T47D (cell line): ENCODE measurements around the gene SVOPL.
A peak's percentile ranks its signal among the peaks of the same experiment; 100 is the strongest.
"Not testable (repeated sequence)": the region's sequence is repeated elsewhere in the genome, so short reads cannot be mapped to it uniquely, and the experiment has no call there.

Experiments used
- DNase-seq, 2 experiments: peaks; one replicate each; pipeline versions ENCODE4 v3.0.0 to v3.0.0-alpha.2; 2011 to 2012; ENCODE audit warnings: low read depth in 1 of 2, low spot score in 1 of 2
- JUND ChIP-seq: IDR thresholded peaks from 2 replicates; pipeline ENCODE4 v1.6.1; 2012; ENCODE audit warnings: low read depth
- in situ Hi-C: cut with HindIII; loops from 2 replicates; pipeline ENCODE4 v1.10.0; 2016; ENCODE audit warnings: low sequenced_read_pairs, low pct_unique_long_range_greater_than_20kb

Gene SVOPL

DNA sequence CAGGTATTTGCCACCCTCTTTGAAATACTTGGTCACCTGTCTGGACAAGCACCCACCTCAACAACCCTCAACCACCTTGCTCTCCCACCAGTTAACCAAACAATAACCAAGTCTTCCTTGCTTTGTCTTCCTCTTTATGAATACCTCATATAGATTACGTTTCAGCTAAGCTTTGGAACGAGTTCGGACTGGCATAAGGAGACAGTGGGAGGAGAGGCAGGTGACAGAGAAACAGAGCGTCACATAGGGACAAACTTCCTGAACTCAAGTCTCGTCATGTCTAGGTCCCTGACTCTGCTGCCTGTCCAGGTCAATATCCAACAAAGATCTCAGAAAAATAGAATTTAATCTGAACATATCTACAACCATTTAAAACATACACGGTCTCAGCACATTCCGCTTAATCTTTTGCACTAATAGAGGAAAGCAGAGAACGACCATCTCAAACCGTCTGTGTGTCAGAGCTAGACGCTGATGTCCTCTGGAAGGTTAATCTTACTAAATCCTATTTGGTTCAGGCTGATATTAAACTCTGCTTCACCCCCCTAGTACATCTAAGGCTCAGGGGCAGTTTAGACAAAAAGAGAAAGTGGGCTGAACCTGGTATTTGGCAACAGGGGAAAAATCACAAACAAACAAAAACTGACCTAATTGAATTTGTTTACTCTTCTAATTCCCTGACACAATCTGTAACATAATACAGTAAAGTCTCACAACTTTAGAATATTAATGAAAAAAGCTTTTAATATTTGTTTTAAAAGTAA, 26.4 kb upstream of the SVOPL start:
- no peak for TF ChIP-seq JUND
- DNase-seq, result no peak
- in situ Hi-C loops, result no loop called here

DNA sequence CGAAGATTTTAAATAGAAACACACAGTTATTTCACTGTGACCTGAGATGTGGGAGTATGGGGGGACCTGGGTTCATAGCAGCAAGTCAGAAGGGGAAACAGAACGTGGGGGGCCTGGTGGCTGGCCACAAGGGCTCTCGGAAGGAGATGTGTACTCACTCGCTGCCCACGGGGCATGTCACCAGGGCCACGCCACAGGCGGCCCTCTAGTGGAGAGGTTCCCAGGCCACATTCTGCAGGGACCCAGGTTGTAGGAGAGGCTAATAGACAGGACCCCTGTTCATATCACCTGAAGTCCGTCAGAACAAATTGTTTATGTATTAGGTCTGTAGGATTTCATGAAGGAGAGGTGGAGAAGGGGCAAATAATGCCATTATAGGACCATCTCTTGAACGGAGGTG, 25.1 kb upstream of the SVOPL start:
- in situ Hi-C loops, result no loop called here
- peak in 1 of 2 experiments; percentile 11 for DNase-seq
- TF ChIP-seq JUND, result no peak

DNA sequence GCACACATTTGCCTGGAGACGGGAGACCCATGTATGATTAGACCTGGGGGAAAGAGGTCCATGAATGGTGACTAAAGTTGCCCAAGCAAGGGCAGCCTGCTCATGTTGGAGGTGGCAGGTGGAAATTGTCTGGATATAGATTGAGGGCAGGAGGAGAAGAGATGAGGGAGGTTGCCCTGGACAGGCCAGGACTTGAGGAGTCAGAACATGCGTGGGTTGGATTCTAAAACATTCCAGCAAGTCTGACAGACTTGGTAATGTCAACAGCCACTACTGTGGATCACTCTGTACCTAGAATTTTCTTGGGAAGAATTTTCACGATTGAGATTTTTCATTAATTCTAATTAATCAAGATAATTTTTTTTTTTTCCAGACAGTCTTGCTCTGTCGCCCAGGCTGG, 19.1 kb upstream of the SVOPL start:
- in situ Hi-C loops, result no loop called here
- TF ChIP-seq JUND, result no peak
- DNase-seq, result no peak

DNA sequence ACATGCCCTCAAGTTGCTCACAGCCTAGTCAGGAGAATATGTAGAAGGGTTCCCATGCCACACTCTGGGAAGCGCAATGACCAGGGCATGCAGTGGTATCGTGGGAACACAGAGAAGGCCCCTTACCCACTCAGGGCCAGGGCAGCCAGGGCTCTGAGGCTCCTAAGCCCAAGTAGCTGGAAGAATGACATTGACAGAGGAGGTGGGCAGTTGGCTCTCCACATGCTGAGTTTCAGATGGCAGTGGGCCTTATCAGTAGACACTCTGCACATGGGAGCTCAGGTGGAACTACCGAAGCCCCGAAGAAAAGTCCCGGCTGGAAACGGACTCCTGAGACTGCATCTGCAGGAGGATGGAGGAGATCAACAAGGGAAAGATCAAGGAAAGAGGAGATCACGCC, 15.7 kb upstream of the SVOPL start:
- TF ChIP-seq JUND, result no peak
- in situ Hi-C loops, result no loop called here
- no peak for DNase-seq

DNA sequence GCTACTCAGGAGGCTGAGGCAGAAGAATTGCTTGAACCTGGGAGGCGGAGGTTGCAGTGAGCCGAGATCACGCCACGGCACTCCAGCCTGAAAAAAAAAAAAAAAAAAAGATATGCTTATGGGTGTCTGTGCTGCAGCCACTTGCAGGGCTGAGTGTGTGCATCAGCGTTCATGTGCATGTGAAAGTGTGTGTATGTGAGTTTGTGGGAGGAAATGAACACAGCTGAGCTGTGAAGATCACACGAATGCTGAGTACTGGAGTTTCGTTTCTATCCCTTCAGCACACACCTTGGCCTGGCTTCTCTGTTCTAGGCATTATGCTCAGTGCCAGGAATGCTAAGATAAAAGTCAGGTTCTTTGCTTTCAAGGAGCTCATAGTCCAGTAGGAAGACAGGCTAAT, 12.0 kb upstream of the SVOPL start:
- no peak for TF ChIP-seq JUND
- no peak for DNase-seq

DNA sequence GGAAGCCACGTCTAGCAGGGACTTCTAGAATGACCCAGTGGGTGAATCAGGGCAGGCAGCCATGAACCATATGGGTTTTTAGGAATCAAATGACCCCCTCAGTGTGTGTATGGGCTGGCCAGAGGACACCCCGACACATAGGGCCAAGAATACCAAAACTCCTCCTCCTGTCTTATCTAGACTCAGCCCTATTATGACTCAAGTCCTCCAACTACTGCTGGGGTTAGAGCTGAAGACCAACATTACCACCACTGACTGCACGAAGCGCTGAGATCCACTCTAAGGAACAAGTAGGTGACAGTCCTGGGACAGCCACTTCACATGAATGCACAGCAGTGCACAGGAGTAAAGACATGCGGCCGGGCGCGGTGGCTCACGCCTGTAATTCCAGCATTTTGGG, 11.5 kb upstream of the SVOPL start:
- DNase-seq, result no peak
- in situ Hi-C loops, result no loop called here
- no peak for TF ChIP-seq JUND

More for the DNA sequence above, 12.0 kb upstream of the SVOPL start:
- in situ Hi-C loops, result no loop called here

DNA sequence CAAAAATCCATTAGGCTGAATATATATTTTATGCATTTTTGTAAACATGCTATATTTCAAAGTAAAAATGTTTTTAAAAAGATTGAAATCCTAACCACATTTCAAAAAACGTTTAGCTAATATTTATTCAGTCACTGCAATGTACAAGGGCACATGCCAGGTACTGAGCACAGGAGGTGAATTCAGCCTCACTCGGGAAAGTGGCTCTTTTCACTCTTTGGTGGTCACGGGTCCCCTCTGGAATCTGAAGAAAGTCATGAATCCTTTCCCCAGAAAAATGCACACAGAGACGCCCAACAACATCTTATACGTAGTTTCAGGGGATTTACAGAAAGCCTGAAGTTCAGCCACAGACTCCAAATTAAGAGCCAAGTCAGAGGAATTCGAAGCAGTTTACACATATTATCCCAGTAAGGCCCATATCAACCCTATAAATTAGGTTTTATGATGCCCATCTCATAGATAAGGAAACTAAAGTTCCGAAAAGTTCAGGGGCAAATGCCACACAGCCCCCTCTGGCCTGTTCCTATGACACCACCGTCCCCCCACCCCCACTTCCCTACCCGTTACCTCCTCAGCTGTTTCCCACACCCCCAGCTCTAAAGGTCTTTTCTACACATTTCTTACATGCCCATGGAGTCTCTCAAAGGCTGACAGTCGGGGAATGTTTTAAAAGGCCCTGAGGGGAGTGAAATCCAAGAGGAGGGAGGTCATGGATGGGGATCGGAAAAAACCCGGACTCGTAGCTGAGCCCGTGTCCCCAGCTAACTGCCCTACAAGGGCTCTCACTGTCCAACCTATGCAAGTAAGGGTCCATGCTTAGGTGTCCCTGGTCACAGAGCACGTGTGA, 9.6 kb upstream of the SVOPL start:
- in situ Hi-C loops, result no loop called here
- TF ChIP-seq JUND, result no peak
- DNase-seq, result no peak

DNA sequence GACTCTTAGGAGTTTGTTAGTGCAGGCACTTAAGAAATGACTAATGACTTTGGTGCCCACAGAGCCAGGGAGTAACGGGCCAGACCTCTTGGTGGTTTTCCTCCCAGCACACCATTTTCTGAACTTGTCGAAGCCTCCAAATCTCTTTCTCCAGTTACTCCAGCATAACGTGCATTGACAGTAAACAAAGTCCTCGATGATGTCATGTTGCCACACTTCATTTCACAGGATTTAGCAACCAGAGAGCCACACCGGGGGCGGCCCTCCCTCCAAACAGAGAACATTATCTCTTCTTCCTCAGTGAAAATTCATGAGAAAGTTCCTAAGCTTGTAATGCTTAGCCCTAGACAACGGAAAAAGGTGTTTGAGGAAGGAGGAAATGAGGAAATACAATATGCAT, 4.0 kb upstream of the SVOPL start:
- in situ Hi-C loops, result no loop called here
- DNase-seq, result no peak
- no peak for TF ChIP-seq JUND

DNA sequence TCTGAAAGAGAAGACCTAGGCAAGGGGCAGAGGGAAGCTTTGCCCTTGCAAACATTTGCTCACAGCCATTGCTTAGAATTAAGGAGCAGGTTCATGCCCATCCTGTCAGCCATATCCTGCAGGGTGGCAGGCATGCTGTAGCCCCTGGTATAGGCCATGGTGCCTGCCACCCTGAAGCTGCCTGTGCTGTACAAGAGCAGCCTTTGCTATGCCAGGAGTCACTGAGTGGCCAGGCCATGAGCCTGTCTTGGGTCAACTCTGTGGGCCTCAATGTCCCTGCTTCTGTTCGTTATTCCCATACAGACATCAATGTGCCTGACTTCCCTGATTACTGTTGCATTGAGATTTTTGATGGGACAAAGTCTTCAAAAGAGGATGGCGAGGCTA, 368 bp upstream of the SVOPL start:
- TF ChIP-seq JUND, result no peak
- in situ Hi-C loops, result no loop called here

DNA sequence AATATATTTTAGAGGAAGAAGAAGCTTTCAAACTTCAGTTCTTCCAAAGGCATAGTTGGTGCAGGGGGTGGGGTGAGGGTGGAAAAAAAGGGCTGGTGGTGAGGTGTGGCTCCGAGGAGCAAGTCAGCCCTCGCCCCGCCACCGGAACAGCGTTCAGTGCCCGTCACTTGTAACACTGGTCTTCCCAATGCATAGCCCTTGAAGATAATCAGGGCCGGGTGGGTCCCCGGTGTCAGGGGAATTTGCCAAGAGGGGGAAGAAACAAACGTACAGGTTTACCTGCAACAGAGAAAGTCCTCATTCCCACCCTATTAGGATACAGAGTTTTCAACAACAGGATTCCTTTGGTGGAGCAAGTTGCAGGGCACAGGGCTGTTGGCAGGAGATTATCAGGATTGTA, 1.5 kb downstream of the SVOPL start:
- in situ Hi-C loops, result no loop called here
- DNase-seq, result no peak
- no peak for TF ChIP-seq JUND

More for the DNA sequence above, 368 bp upstream of the SVOPL start:
- no peak for DNase-seq

DNA sequence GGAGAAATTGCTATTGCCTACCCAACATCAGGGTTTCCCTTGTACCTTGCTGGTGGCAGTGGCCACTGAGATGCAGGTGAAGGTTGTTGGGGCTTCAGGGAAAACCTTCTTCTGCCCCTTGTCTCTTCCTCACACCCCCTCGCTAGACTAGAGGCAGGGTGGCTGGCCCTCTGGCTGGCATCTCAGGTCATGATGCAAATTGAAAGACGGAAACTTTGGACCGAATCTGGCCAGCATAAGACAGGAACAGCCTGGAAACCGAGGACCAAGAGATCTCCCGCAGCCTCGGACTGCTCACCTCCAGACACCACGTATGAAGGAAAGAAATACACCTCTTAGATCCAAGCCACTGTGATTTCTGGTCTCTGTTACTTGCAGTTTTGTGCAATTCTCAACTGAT, 2.9 kb downstream of the SVOPL start:
- TF ChIP-seq JUND, result no peak
- DNase-seq, result no peak
- in situ Hi-C loops, result no loop called here

DNA sequence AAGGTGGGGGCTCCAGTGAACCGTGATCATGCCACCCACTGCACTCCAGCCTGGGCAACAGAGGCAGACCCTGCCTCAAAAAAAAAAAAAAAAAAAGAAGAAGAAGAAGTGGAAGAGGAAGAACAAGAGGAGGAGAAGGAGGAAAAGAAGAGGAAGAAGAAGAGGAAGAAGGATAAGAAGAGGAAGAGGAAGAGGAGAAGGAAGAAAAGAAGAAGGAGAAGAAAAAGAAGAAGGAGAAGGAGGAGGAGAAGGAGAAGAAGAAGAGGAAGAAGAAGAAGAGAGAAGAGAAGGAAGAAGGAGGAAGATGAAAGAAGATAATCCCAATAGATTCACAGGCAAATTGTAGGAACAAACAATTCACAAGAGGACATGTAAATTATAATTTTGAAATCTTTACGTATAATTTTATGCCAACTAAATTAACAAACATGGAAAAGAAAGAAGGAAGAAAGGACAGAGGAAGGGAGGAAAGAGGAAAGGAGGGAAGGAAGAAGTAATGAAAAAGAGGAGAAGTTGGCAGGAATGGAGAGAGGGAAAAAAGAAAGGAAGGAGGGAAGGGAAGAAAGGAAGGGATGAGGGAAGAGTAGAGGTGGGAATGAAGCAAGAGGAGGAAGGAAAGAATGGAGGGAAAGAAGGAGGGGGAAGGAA, 3.5 kb downstream of the SVOPL start:
- no peak for DNase-seq
- TF ChIP-seq JUND, result no peak
- in situ Hi-C loops, result no loop called here

DNA sequence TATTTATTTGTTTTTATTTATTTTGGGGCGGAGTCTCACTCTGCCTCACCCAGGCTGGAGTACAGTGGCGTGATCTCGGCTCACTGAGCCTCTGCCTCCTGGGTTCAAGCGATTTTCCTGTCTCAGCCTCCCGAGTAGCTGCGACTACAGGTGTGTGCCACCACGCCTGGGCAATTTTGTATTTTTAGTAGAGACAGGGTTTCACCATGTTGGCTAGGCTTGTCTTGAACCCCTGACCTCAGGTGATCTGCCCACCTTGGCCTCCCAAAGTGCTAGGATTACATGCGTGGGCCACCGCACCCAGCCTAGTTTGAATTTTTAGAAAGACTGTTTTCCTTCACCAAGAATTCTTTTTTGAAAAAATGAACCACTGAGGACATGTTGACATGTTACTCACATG, 5.4 kb downstream of the SVOPL start:
- in situ Hi-C loops, DNase-seq: not testable (repeated sequence)
